Measurements from ENCODE around the gene HS3ST3A1. TPM values are rescaled to one million over a fixed set of nuclear protein-coding genes. Genes with fewer than 3 reads are reported as not detected.

Gene HS3ST3A1
- total RNA-seq, 1 experiment from 2014 or later = 3.4 TPM

GRCh38 chr17:13508896-13509295 lies 92.8 kb downstream of the HS3ST3A1 start:
- Mint-ChIP-seq H3K27me3 (ENCODE audit: low read depth) (no peaks in the 10 kb centered on the region), H3K27ac (peak overlapping the region in 1 of 3 experiments; percentile 66; a peak in 2 of 7 replicates), H3K9me3 (no peaks in the 10 kb centered on the region), H3K36me3 (ENCODE audit: insufficient read depth in 1 of 3, low read depth in 3 of 3) (no peaks in the 10 kb centered on the region), H3K4me1 (peaks cover 6 to 18% of the 10 kb centered on the region in 2 experiments), H3K4me3 (no peak overlapping the region)
- no peak overlapping the region for H3K14ac ChIP-seq (ENCODE audit: insufficient read depth, low read length)
- no peaks in the 10 kb centered on the region for H3K9me3 ChIP-seq (ENCODE audit: control insufficient read depth, low read depth, low read length)
- H2BK5ac ChIP-seq (ENCODE audit: insufficient read length, low read length) = no peak overlapping the region
- no peaks in the 10 kb centered on the region for H3K79me2 ChIP-seq (ENCODE audit: insufficient read depth, low read length)
- no peak overlapping the region for H4K8ac ChIP-seq (replicated peaks; ENCODE audit: insufficient read length, low read depth, low read length)
- H3K9ac ChIP-seq (ENCODE audit: extremely low read depth, insufficient read length, low read length) = no peak overlapping the region
- TF ChIP-seq CTCF (conservative IDR thresholded peaks at IDR 0.05) = no peak
- no peak overlapping the region for H2AFZ ChIP-seq (ENCODE audit: low read length)
- H3K18ac ChIP-seq (ENCODE audit: insufficient read length, low read depth, low read length) = no peak overlapping the region
- H2BK120ac ChIP-seq (ENCODE audit: low read depth, low read length, poor library complexity, severe bottlenecking) = no peak overlapping the region
- no peak overlapping the region for H3K56ac ChIP-seq (ENCODE audit: insufficient read length, low read depth, low read length)
- no peaks in the 10 kb centered on the region for H3K27me3 ChIP-seq (ENCODE audit: insufficient read depth, low read length)
- H3K27ac ChIP-seq (ENCODE audit: insufficient read length, low read depth, low read length) = no peak overlapping the region
- no peak overlapping the region for H2AK5ac ChIP-seq (ENCODE audit: insufficient read length, low read length)
- no CpG with 5 or more reads among the region's 2 CpGs for WGBS (ENCODE audit: extremely low coverage, insufficient read length, low lambda C conversion rate)
- H4K5ac ChIP-seq (ENCODE audit: insufficient read length, low read depth, low read length) = no peak overlapping the region
- no peaks in the 10 kb centered on the region for H3K79me1 ChIP-seq (ENCODE audit: insufficient read depth, low read depth, low read length, poor library complexity, severe bottlenecking)
- no peak overlapping the region for H3K23ac ChIP-seq (ENCODE audit: insufficient read length, low read depth, low read length)
- no peak overlapping the region for H2BK12ac ChIP-seq (ENCODE audit: insufficient read length, low read depth, low read length)
- H3K4me1 ChIP-seq (ENCODE audit: insufficient read depth, low read length) = no peaks in the 10 kb centered on the region
- DNase-seq = no peak
- no peak overlapping the region for H2BK15ac ChIP-seq (ENCODE audit: low read depth, low read length)
- H3T11ph ChIP-seq (ENCODE audit: low read length) = no peak overlapping the region
- H3K4ac ChIP-seq (ENCODE audit: low read depth, low read length) = no peak overlapping the region
- no peak overlapping the region for H3K4me2 ChIP-seq (ENCODE audit: insufficient read depth, insufficient read length, low read length)
- no peak overlapping the region for H2BK20ac ChIP-seq (ENCODE audit: low read depth, low read length, poor library complexity, severe bottlenecking)
- H4K20me1 ChIP-seq (ENCODE audit: control insufficient read depth, insufficient read depth, insufficient read length) = no peaks in the 10 kb centered on the region
- no peaks in the 10 kb centered on the region for H3K23me2 ChIP-seq (ENCODE audit: insufficient read length, low read depth, low read length, poor library complexity, severe bottlenecking)
- no peak overlapping the region for H4K91ac ChIP-seq (ENCODE audit: insufficient read length, low read depth, low read length)
